WI38 (cell line): ENCODE measurements around the gene KRT35.

Experiments
- H3K4me3 ChIP-seq: 2 replicates; pipeline ENCODE4 v1.5.1; 2011; ENCODE audit warnings: low read depth, mild to moderate bottlenecking, control low read depth, low read length
- TF ChIP-seq, protein P1 (sequence below): IDR thresholded peaks from 2 replicates; pipeline ENCODE4 v1.5.1; 2012; ENCODE audit warnings: low read depth, mild to moderate bottlenecking, control low read depth, low read length

KRT35 gene

DNA sequence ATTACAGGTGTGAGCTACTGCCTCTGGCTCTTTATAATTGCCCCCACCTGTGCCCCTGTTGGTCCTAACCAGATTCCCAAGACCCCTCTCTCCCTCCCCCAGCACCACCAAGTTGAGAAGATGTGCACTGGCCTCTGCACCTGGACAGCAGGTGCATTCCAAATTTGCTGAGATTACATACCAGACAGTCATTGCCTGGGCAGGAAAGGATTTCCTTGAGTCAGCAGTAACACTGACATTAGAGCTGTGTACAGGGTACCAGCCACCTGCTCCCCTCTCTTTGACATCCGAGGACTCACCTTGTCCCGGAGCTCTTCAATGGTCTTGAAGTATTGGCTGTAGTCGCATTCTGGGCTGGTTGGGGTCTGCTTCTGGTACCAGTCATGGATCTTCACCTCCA, 37.1 kb upstream of the KRT35 start:
- H3K4me3 ChIP-seq = no peak overlapping the region
- TF ChIP-seq, protein P1, sequence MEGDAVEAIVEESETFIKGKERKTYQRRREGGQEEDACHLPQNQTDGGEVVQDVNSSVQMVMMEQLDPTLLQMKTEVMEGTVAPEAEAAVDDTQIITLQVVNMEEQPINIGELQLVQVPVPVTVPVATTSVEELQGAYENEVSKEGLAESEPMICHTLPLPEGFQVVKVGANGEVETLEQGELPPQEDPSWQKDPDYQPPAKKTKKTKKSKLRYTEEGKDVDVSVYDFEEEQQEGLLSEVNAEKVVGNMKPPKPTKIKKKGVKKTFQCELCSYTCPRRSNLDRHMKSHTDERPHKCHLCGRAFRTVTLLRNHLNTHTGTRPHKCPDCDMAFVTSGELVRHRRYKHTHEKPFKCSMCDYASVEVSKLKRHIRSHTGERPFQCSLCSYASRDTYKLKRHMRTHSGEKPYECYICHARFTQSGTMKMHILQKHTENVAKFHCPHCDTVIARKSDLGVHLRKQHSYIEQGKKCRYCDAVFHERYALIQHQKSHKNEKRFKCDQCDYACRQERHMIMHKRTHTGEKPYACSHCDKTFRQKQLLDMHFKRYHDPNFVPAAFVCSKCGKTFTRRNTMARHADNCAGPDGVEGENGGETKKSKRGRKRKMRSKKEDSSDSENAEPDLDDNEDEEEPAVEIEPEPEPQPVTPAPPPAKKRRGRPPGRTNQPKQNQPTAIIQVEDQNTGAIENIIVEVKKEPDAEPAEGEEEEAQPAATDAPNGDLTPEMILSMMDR = no peak

- H3K4me3 ChIP-seq = no peak overlapping the region
- TF ChIP-seq, protein P1 = no peak
These were observed 35.9 kb upstream of the KRT35 start for GRCh38 chr17:41516830-41517283.

GRCh38 chr17:41516147-41516829, 35.3 kb upstream of the KRT35 start:
- no peak overlapping the region for H3K4me3 ChIP-seq
- TF ChIP-seq, protein P1 = no peak

GRCh38 chr17:41513168-41513547, 32.2 kb upstream of the KRT35 start:
- H3K4me3 ChIP-seq = no peak overlapping the region
- TF ChIP-seq, protein P1 = no peak

DNA sequence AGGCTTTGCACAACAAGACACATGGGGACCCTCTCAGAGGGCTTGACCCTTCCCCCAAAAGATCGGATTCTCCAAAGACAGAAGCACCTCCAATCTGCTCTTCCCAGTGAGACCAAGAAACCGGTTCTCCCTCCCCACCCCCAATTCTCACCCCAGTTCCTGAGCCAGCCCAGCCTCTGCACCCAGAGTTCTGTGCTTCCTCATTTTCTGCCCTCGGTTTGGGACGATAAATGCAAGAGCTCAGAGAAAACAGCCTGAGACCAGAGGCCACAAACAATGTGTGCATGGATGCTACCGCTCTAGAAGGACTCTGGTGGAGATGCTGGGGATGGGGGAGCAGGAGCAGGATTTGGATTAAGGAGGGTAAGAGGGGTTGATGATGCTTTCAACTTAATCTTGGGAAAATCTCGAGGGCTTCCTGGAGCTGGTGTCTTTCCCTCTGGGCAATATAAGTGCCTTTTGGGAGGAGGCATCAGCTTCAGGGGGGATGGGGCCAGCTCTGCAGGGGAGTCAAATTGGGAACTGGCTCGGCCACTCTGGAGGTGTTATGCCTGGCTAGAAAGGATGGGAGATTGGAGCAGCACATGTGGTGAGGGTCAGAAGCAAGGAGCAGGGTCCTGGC, 31.7 kb upstream of the KRT35 start:
- H3K4me3 ChIP-seq = no peak overlapping the region
- TF ChIP-seq, protein P1 = no peak

DNA sequence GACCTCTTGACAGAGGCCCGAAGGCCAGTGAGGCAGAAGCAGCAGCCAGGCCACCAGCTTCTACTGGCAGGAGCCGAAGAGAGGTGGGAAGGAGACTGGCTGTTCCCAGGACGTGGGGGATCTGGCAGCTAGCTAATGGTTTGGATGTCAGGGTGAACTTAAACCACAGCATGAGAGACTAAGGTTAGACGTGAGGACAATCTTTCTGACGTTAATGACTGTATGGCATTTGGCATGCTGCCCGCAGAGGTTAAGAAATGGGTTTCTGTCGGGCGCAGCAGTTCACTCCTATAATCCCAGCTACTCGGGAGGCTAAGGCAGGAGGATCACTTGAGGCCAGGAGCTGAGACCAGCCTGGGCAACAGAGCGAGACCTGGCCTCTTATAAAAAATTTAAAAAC, 30.8 kb upstream of the KRT35 start:
- TF ChIP-seq, protein P1 = no peak

DNA sequence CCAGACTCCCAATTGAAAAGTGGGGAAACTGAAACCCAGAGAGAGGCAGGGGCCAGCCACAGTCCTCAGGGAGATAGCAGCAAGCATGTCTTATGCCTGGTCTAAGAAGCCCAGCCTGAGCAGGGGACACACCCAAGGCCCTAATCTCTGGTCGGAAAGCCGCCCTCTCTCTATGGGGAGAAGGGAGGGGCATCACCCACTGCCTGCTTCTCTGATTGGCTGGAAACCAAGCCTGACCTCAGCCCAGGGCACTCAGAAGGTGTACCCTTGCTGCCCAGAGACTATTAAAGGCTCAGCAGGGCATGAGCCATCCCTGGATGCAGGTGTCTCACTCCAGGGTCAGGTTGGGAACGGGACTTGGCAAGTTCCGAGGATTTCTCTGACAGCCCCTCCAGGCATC, 30.2 kb upstream of the KRT35 start:
- H3K4me3 ChIP-seq = no peak overlapping the region
- TF ChIP-seq, protein P1 = no peak

More for the DNA sequence above, 30.8 kb upstream of the KRT35 start:
- H3K4me3 ChIP-seq = no peak overlapping the region
